Body of pancreas (tissue), 4 donors: ENCODE measurements around the gene NTRK2. TPM values are rescaled to one million over a fixed set of nuclear protein-coding genes. Genes with fewer than 3 reads are reported as not detected.

Source experiments
- ATAC-seq: fragments of 150-250 bp; one replicate; pipeline ENCODE4 v1.9.1; 2016
- DNase-seq, 4 donors: peaks; one replicate each; pipeline ENCODE4 v3.0.0-alpha.2; 2019
- H3K27ac ChIP-seq, 4 donors: fragments of 200-600 bp; sonication (generic); 1 replicate in 3 of 4; 2 replicates in 1 of 4; pipeline versions ENCODE4 v1.5.1 to v1.6.1; 2016 to 2019; ENCODE audit warnings: mild to moderate bottlenecking in 1 of 4, mixed read lengths in 1 of 4, moderate library complexity in 1 of 4
- H3K27me3 ChIP-seq, 2 donors: fragments of 200-600 bp; sonication (generic); one replicate each; pipeline ENCODE4 v1.6.0; 2016; ENCODE audit warnings: mild to moderate bottlenecking in 1 of 2
- H3K36me3 ChIP-seq, 2 donors: fragments of 200-600 bp; sonication (generic); replicated peaks in 1 of 2; 2 replicates each; pipeline ENCODE4 v1.5.1; 2016; ENCODE audit warnings: low read depth in 2 of 2; ENCODE audit not compliant: insufficient read depth in 1 of 2
- H3K4me1 ChIP-seq: fragments of 200-600 bp; sonication (generic); one replicate; pipeline ENCODE4 v1.6.0; 2016
- H3K4me3 ChIP-seq, 2 donors: fragments of 200-600 bp; sonication (generic); 1 replicate in 1 of 2; 2 replicates in 1 of 2; pipeline ENCODE4 v1.5.1; 2016 to 2019
- H3K9me3 ChIP-seq, 3 donors: fragments of 200-600 bp; sonication (generic); 1 replicate in 2 of 3; 2 replicates in 1 of 3; pipeline ENCODE4 v1.5.1; 2016
- POLR2A ChIP-seq, 3 donors: fragments of 450-650 bp; IDR thresholded peaks; one replicate each; pipeline ENCODE4 v1.6.1; 2016; ENCODE audit warnings: antibody characterized with exemption in 3 of 3, mild to moderate bottlenecking in 2 of 3
- WGBS, 2 donors: methylation state at CpG; one replicate each; pipeline ENCODE4 v1.1.5; 2017; 5-methylcytosine and 5-hydroxymethylcytosine counted together
- intact Hi-C: fragments of 100-400 bp; cut with DNase I; formaldehyde crosslinking; loops from one replicate; pipeline ENCODE4 v1.15.1; 2023
- total RNA-seq, 2 donors: library from RNA; depleted of rRNA; stranded (reverse); fragments of >200 nt; gene quantifications; one replicate each; pipeline ENCODE4 v1.1.0, GENCODE V29; 2016
- TF ChIP-seq, protein P1 (sequence below), 7 experiments: fragments of 450-650 bp in 4 of 7; fragments of 200-600 bp in 3 of 7; sonication (generic) in 3 of 7; IDR thresholded peaks; one replicate each; pipeline ENCODE4 v1.5.1; 2016 to 2019; ENCODE audit warnings: antibody characterized with exemption in 7 of 7

NTRK2 gene
- total RNA-seq, 2 donors from 2014 or later = 20.5 to 37.9 TPM

DNA sequence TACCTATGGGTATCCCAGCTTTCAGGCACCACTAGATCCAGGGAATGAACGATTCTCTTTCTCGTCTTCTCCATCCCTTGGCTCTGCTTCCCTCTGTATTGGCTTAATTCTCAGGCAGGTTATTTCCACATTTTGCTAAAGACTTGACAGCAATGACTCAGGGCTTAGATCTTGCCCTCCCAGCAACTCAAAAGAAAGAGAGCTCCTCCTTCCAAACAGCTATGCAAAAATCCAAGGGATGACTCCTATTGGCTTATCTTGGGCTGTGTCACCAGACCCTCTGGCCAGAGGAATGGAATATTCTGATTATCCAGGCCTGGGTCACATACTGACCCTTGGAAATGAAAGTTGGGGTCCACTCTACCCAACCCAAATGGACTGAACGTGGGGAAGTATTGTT is 270.2 kb downstream of the NTRK2 start:
- DNase-seq (no peak), ATAC-seq (no peak)
- no peak for TF ChIP-seq POLR2A (IDR thresholded peaks at IDR 0.05)
- TF ChIP-seq, protein P1, sequence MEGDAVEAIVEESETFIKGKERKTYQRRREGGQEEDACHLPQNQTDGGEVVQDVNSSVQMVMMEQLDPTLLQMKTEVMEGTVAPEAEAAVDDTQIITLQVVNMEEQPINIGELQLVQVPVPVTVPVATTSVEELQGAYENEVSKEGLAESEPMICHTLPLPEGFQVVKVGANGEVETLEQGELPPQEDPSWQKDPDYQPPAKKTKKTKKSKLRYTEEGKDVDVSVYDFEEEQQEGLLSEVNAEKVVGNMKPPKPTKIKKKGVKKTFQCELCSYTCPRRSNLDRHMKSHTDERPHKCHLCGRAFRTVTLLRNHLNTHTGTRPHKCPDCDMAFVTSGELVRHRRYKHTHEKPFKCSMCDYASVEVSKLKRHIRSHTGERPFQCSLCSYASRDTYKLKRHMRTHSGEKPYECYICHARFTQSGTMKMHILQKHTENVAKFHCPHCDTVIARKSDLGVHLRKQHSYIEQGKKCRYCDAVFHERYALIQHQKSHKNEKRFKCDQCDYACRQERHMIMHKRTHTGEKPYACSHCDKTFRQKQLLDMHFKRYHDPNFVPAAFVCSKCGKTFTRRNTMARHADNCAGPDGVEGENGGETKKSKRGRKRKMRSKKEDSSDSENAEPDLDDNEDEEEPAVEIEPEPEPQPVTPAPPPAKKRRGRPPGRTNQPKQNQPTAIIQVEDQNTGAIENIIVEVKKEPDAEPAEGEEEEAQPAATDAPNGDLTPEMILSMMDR (IDR thresholded peaks at IDR 0.05) = no peak
- intact Hi-C loops = no loop called here
- Histone ChIP-seq H3K36me3 (no peaks in the 10 kb centered on the region), H3K27me3 (no peaks in the 10 kb centered on the region), H3K27ac (no peak overlapping the region), H3K4me1 (no peaks in the 10 kb centered on the region), H3K9me3 (no peaks in the 10 kb centered on the region), H3K4me3 (no peak overlapping the region)
- WGBS, 2 donors = 72 to 78% methylated on average over 3 of the region's 3 CpGs

DNA sequence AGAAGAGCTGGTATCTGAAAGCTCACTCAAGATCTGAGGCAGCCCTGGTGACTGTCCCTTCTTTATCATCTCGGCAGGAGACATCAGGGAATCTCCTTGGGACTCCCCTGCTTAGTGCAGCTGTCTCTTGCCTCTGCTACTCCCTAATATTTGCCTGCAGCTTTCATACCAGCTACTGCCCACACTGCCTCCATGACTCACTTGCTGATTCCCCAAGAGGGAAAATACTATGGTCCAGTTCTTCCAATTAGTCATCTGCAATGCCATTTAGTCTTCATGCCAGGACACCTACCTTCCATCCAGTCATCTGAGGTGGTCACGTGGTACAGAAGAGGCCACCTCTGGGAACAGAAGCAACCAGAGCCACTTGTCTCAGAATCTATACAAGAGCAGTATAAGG is 270.8 kb downstream of the NTRK2 start:
- no peak for TF ChIP-seq POLR2A (IDR thresholded peaks at IDR 0.05)
- TF ChIP-seq, protein P1 (IDR thresholded peaks at IDR 0.05) = no peak
- no peaks in the 10 kb centered on the region for H3K36me3 ChIP-seq
- intact Hi-C loops = no loop called here
- no peaks in the 10 kb centered on the region for H3K9me3 ChIP-seq
- DNase-seq (no peak), ATAC-seq (no peak)
- no peaks in the 10 kb centered on the region for H3K4me1 ChIP-seq
- H3K4me3 ChIP-seq = no peak overlapping the region
- 39 to 54% methylated on average over 2 of the region's 2 CpGs for WGBS, 2 donors
- no peak overlapping the region for H3K27ac ChIP-seq
- no peaks in the 10 kb centered on the region for H3K27me3 ChIP-seq

DNA sequence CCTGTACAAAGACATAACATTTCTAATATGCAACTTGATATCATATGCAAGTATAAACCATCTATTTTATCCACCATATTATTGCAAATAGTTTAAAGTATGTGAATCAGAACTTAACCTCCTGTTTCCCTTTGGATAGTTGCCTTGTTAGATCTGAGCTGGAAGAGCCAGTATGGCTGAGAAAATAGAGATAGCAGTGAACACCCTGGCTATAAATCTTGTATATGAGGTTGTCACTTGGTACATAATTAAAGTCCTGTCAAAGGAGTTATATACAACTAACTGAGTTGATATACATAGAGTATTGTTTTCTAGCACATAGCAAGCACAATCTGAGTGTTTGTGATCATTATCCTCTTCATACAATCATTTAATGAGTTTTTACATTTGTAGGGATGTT is 272.3 kb downstream of the NTRK2 start:
- no peak overlapping the region for H3K4me3 ChIP-seq
- DNase-seq (no peak), ATAC-seq (no peak)
- H3K9me3 ChIP-seq = no peaks in the 10 kb centered on the region
- intact Hi-C loops = no loop called here
- no peaks in the 10 kb centered on the region for H3K27me3 ChIP-seq
- no peaks in the 10 kb centered on the region for H3K4me1 ChIP-seq
- TF ChIP-seq, protein P1 (IDR thresholded peaks at IDR 0.05) = no peak
- no peak for TF ChIP-seq POLR2A (IDR thresholded peaks at IDR 0.05)
- no peak overlapping the region for H3K27ac ChIP-seq
- H3K36me3 ChIP-seq = no peaks in the 10 kb centered on the region

DNA sequence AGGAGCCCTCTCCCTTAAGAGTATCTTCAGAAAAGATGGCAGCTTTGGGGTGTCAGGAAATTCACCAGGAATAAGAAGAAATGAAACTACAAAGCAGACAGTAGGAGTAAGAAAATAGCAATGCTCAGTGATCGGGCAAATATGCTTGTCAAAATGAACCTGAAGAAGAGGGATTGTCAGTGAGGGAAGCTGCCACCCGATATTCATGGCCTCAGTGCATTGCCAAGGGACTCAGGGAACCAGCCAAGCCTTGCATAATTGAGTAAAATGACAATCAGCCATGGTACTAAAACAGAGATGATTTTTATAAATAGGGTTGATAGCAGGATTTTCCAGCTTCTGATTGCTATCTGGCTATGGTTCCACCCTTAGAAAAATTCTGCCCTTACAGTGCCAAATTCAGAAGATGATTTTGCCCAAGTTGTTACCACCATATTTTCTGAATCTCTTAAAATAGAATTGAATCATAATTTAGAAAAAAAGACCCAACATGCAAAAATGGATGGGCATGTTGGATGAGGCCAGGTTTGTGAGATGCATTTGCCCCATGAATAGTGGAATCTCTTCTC is 274.0 kb downstream of the NTRK2 start:
- Histone ChIP-seq H3K27ac (no peak overlapping the region), H3K27me3 (no peaks in the 10 kb centered on the region), H3K4me1 (no peaks in the 10 kb centered on the region), H3K9me3 (no peaks in the 10 kb centered on the region), H3K36me3 (no peaks in the 10 kb centered on the region), H3K4me3 (no peak overlapping the region)
- ATAC-seq (no peak), DNase-seq (no peak)
- TF ChIP-seq, protein P1 (IDR thresholded peaks at IDR 0.05) = no peak
- TF ChIP-seq POLR2A (IDR thresholded peaks at IDR 0.05) = no peak
- intact Hi-C loops = no loop called here
- 72% methylated on average over 2 of the region's 2 CpGs for WGBS, 2 donors

DNA sequence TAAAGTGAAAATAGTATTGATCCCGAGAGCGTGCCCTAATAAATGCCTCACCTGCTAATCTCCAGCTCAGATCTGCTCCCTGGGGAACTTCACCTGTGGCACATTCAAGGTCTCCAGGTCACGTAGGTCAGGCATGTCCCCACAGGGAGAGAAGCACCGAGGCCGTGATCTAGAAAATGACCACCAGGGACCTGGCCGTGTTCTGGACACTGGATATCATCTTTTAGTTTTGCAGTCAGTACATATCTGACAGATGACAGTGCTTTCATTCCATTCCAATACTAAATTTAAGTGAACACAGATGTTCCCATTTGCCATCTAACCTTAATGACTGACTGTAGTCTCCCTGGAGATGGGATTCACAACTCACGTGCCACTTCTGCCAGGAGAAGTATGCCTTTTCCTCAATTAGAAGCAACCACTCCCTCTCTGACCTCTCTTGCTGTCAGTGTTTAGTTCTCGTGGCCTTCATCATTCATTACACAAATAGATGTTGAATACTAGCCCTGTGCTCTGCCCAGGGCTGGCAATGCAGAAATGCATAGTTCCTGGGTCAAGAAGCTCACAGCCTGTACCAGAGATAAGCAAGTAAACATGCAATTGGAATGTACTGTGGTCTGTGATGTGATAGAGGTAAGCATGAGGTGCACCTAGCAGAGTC is 276.5 kb downstream of the NTRK2 start:
- H3K27me3 ChIP-seq = no peaks in the 10 kb centered on the region
- H3K27ac ChIP-seq = no peak overlapping the region
- no peaks in the 10 kb centered on the region for H3K9me3 ChIP-seq
- DNase-seq (no peak), ATAC-seq (no peak)
- intact Hi-C loops = no loop called here
- no peaks in the 10 kb centered on the region for H3K4me1 ChIP-seq
- H3K4me3 ChIP-seq = no peak overlapping the region
- 38 to 41% methylated on average over 8 of the region's 8 CpGs for WGBS, 2 donors
- H3K36me3 ChIP-seq = no peaks in the 10 kb centered on the region
- no peak for TF ChIP-seq POLR2A (IDR thresholded peaks at IDR 0.05)
- TF ChIP-seq, protein P1 (IDR thresholded peaks at IDR 0.05) = no peak
